GM23338 (cell line): ENCODE results near the gene MICALL1. TPM values are rescaled to one million over a fixed set of nuclear protein-coding genes. Genes with fewer than 3 reads are reported as not detected.

ENCODE experiments used
- ATAC-seq: fragments of 200-7000 bp; cut with Tn5 transposase; 3 replicates; pipeline ENCODE4 v1.9.1; 2020
- DNase-seq: peaks from one replicate; pipeline ENCODE4 v3.0.0-alpha.2; 2015; ENCODE audit warnings: low spot score
- H2AFZ ChIP-seq: fragments of 200-600 bp; sonication (generic); 2 replicates; pipeline ENCODE4 v1.8.0; 2016; ENCODE audit warnings: antibody characterized with exemption, mild to moderate bottlenecking, moderate library complexity
- H3F3A ChIP-seq: fragments of 200-600 bp; sonication (generic); replicated peaks from 2 replicates; pipeline ENCODE4 v1.8.0; 2017; ENCODE audit warnings: antibody characterized with exemption, mixed run types, low read depth
- H3K27ac ChIP-seq: fragments of 200-600 bp; sonication (generic); 2 replicates; pipeline ENCODE4 v1.6.1; 2016; ENCODE audit warnings: low read depth
- H3K27me3 ChIP-seq: fragments of 200-600 bp; sonication (generic); 2 replicates; pipeline ENCODE4 v1.8.0; 2016; ENCODE audit warnings: mild to moderate bottlenecking, mixed run types, moderate library complexity; ENCODE audit not compliant: insufficient read depth
- H3K36me3 ChIP-seq: fragments of 200-600 bp; sonication (generic); 2 replicates; pipeline ENCODE4 v1.8.0; 2016; ENCODE audit warnings: mild to moderate bottlenecking; ENCODE audit not compliant: insufficient read depth
- H3K4me1 ChIP-seq: fragments of 200-600 bp; sonication (generic); 2 replicates; pipeline ENCODE4 v1.8.0; 2016; ENCODE audit warnings: mild to moderate bottlenecking, moderate library complexity; ENCODE audit not compliant: insufficient read depth
- H3K4me2 ChIP-seq: fragments of 200-600 bp; sonication (generic); 2 replicates; pipeline ENCODE4 v1.7.1; 2017; ENCODE audit warnings: mixed run types
- H3K4me3 ChIP-seq: fragments of 200-600 bp; sonication (generic); 2 replicates; pipeline ENCODE4 v1.6.1; 2016; ENCODE audit warnings: mixed run types
- H3K79me2 ChIP-seq: fragments of 200-600 bp; sonication (generic); replicated peaks from 2 replicates; pipeline ENCODE4 v1.8.0; 2017; ENCODE audit warnings: mild to moderate bottlenecking; ENCODE audit not compliant: insufficient read depth
- H3K9me2 ChIP-seq: fragments of 200-600 bp; sonication (generic); 2 replicates; pipeline ENCODE4 v1.8.0; 2017; ENCODE audit not compliant: insufficient read depth
- H4K20me1 ChIP-seq: fragments of 200-600 bp; sonication (generic); replicated peaks from 2 replicates; pipeline ENCODE4 v1.8.0; 2017; ENCODE audit warnings: mild to moderate bottlenecking; ENCODE audit not compliant: insufficient read depth
- H3K27ac Mint-ChIP-seq: 2 replicates; pipeline ENCODE4 v1.8.0; 2020; ENCODE audit warnings: inconsistent platforms, mild to moderate bottlenecking, moderate library complexity, mixed read lengths
- H3K27me3 Mint-ChIP-seq: 3 replicates; pipeline ENCODE4 v1.8.0; 2022; ENCODE audit warnings: low read depth, mild to moderate bottlenecking, moderate library complexity, mixed read lengths, inconsistent platforms; ENCODE audit not compliant: insufficient read depth, poor library complexity
- H3K36me3 Mint-ChIP-seq: 3 replicates; pipeline ENCODE4 v1.8.0; 2021; ENCODE audit warnings: low read depth, mild to moderate bottlenecking, inconsistent platforms, moderate library complexity, mixed read lengths
- H3K4me1 Mint-ChIP-seq: 3 replicates; pipeline ENCODE4 v1.8.0; 2020; ENCODE audit warnings: mild to moderate bottlenecking, inconsistent platforms, mixed read lengths
- H3K4me3 Mint-ChIP-seq: 3 replicates; pipeline ENCODE4 v1.8.0; 2021; ENCODE audit warnings: moderate library complexity, mild to moderate bottlenecking, inconsistent platforms, mixed read lengths
- H3K9me3 Mint-ChIP-seq: 3 replicates; pipeline ENCODE4 v1.8.0; 2020; ENCODE audit warnings: moderate library complexity, mild to moderate bottlenecking, inconsistent platforms, mixed read lengths
- CREB1 ChIP-seq: fragments of 250-450 bp; sonication (Bioruptor Pico); IDR thresholded peaks from 2 replicates; pipeline ENCODE4 v1.5.0; 2020; ENCODE audit warnings: low read depth, mild to moderate bottlenecking, moderate library complexity
- EZH2 ChIP-seq: fragments of 200-600 bp; sonication (generic); IDR thresholded peaks from one replicate; pipeline ENCODE4 v1.8.0; 2017; ENCODE audit warnings: antibody characterized with exemption, mild to moderate bottlenecking, low read depth; ENCODE audit not compliant: unreplicated experiment
- EZH2phosphoT487 ChIP-seq: fragments of 200-600 bp; sonication (generic); IDR thresholded peaks from one replicate; pipeline ENCODE4 v1.8.1; 2018; ENCODE audit warnings: antibody characterized with exemption; ENCODE audit not compliant: unreplicated experiment
- JUNB ChIP-seq: IDR thresholded peaks from one replicate; pipeline ENCODE4 v1.6.1; 2016; ENCODE audit warnings: antibody characterized with exemption; ENCODE audit not compliant: unreplicated experiment
- NANOG ChIP-seq: IDR thresholded peaks from 2 replicates; pipeline ENCODE4 v1.6.1; 2016; ENCODE audit warnings: antibody characterized with exemption, borderline replicate concordance
- POLR2AphosphoS5 ChIP-seq: IDR thresholded peaks from 2 replicates; pipeline ENCODE4 v1.6.1; 2016; ENCODE audit warnings: antibody characterized with exemption, low read depth
- STAT1 ChIP-seq: IDR thresholded peaks from one replicate; pipeline ENCODE4 v1.6.1; 2016; ENCODE audit warnings: antibody characterized with exemption; ENCODE audit not compliant: unreplicated experiment
- ZNF114 ChIP-seq: fragments of 250-450 bp; sonication (Bioruptor Pico); IDR thresholded peaks from 2 replicates; pipeline ENCODE4 v1.5.0; 2020; ENCODE audit warnings: mild to moderate bottlenecking, moderate library complexity
- ZNF331 ChIP-seq: fragments of 250-450 bp; sonication (Bioruptor Pico); IDR thresholded peaks from 2 replicates; pipeline ENCODE4 v1.5.0; 2020; ENCODE audit warnings: low read depth, mild to moderate bottlenecking, moderate library complexity
- ZNF462 ChIP-seq: fragments of 250-450 bp; sonication (Bioruptor Pico); IDR thresholded peaks from 2 replicates; pipeline ENCODE4 v1.5.0; 2020; ENCODE audit warnings: mild to moderate bottlenecking, moderate library complexity
- polyA plus RNA-seq: library from polyadenylated mRNA; unstranded; fragments of >200 nt; fragmentation: Nextera tagmentation; extraction: Ambion mirVana; gene quantifications from 2 replicates; pipeline ENCODE4 v1.2.1, GENCODE V29; 2016
- total RNA-seq: library from RNA; depleted of rRNA; stranded (reverse); fragments of >200 nt; shearing (Covaris generic); gene quantifications from 2 replicates; pipeline ENCODE4 v1.2.3, GENCODE V29; 2014
- TF ChIP-seq, protein P1 (sequence below), 2 experiments: fragments of 200-600 bp in 1 of 2; sonication (generic) in 1 of 2; conservative IDR thresholded peaks; 2 replicates each; pipeline versions ENCODE4 v1.5.1 to v1.6.1; 2016 to 2017; ENCODE audit warnings: antibody characterized with exemption in 2 of 2, low read depth in 2 of 2, mild to moderate bottlenecking in 2 of 2, moderate library complexity in 1 of 2
- TF ChIP-seq, protein P2 (sequence below): IDR thresholded peaks from 2 replicates; pipeline ENCODE4 v1.6.1; 2016; ENCODE audit warnings: antibody characterized with exemption
- TF ChIP-seq, protein P3 (sequence below): IDR thresholded peaks from one replicate; pipeline ENCODE4 v1.6.1; 2018; ENCODE audit warnings: antibody characterized with exemption; ENCODE audit not compliant: unreplicated experiment

MICALL1 gene
- total and polyA plus RNA-seq, 2 experiments from 2014 or later: 5.9 to 33.1 TPM

- Histone ChIP-seq H2AFZ (no peak overlapping the region), H3K4me1 (peaks cover 10% of the 10 kb centered on the region), H3K79me2 (peaks cover 35% of the 10 kb centered on the region), H3K27ac (no peak overlapping the region), H3K4me2 (no peak overlapping the region), H3F3A (no peaks in the 10 kb centered on the region), H3K27me3 (peaks cover 8% of the 10 kb centered on the region), H3K9me2 (no peaks in the 10 kb centered on the region), H4K20me1 (peaks cover 9% of the 10 kb centered on the region; the same call in 1 of the 2 replicates), H3K36me3 (peaks cover 30% of the 10 kb centered on the region), H3K4me3 (no peak overlapping the region)
- Mint-ChIP-seq H3K4me3 (no peak overlapping the region), H3K36me3 (peaks cover 55% of the 10 kb centered on the region), H3K4me1 (peaks cover 7% of the 10 kb centered on the region; the same call in 2 of the 3 replicates), H3K27ac (no peak overlapping the region), H3K9me3 (no peaks in the 10 kb centered on the region), H3K27me3 (peaks cover 19% of the 10 kb centered on the region)
- ATAC-seq (no peak), DNase-seq (no peak)
- TF ChIP-seq EZH2 (no peak), JUNB (no peak), POLR2AphosphoS5 (no peak), NANOG (no peak), ZNF462 (CRISPR knock-in tag) (no peak), ZNF331 (CRISPR knock-in tag) (no peak), STAT1 (no peak), EZH2phosphoT487 (no peak), ZNF114 (CRISPR knock-in tag) (no peak), CREB1 (CRISPR knock-in tag) (no peak)
- TF ChIP-seq, protein P1, sequence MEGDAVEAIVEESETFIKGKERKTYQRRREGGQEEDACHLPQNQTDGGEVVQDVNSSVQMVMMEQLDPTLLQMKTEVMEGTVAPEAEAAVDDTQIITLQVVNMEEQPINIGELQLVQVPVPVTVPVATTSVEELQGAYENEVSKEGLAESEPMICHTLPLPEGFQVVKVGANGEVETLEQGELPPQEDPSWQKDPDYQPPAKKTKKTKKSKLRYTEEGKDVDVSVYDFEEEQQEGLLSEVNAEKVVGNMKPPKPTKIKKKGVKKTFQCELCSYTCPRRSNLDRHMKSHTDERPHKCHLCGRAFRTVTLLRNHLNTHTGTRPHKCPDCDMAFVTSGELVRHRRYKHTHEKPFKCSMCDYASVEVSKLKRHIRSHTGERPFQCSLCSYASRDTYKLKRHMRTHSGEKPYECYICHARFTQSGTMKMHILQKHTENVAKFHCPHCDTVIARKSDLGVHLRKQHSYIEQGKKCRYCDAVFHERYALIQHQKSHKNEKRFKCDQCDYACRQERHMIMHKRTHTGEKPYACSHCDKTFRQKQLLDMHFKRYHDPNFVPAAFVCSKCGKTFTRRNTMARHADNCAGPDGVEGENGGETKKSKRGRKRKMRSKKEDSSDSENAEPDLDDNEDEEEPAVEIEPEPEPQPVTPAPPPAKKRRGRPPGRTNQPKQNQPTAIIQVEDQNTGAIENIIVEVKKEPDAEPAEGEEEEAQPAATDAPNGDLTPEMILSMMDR (conservative IDR thresholded peaks at IDR 0.05; ENCODE audit: low read depth in 2 of 2): no peak
- TF ChIP-seq, protein P2, sequence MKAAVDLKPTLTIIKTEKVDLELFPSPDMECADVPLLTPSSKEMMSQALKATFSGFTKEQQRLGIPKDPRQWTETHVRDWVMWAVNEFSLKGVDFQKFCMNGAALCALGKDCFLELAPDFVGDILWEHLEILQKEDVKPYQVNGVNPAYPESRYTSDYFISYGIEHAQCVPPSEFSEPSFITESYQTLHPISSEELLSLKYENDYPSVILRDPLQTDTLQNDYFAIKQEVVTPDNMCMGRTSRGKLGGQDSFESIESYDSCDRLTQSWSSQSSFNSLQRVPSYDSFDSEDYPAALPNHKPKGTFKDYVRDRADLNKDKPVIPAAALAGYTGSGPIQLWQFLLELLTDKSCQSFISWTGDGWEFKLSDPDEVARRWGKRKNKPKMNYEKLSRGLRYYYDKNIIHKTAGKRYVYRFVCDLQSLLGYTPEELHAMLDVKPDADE: no peak
- TF ChIP-seq, protein P3, sequence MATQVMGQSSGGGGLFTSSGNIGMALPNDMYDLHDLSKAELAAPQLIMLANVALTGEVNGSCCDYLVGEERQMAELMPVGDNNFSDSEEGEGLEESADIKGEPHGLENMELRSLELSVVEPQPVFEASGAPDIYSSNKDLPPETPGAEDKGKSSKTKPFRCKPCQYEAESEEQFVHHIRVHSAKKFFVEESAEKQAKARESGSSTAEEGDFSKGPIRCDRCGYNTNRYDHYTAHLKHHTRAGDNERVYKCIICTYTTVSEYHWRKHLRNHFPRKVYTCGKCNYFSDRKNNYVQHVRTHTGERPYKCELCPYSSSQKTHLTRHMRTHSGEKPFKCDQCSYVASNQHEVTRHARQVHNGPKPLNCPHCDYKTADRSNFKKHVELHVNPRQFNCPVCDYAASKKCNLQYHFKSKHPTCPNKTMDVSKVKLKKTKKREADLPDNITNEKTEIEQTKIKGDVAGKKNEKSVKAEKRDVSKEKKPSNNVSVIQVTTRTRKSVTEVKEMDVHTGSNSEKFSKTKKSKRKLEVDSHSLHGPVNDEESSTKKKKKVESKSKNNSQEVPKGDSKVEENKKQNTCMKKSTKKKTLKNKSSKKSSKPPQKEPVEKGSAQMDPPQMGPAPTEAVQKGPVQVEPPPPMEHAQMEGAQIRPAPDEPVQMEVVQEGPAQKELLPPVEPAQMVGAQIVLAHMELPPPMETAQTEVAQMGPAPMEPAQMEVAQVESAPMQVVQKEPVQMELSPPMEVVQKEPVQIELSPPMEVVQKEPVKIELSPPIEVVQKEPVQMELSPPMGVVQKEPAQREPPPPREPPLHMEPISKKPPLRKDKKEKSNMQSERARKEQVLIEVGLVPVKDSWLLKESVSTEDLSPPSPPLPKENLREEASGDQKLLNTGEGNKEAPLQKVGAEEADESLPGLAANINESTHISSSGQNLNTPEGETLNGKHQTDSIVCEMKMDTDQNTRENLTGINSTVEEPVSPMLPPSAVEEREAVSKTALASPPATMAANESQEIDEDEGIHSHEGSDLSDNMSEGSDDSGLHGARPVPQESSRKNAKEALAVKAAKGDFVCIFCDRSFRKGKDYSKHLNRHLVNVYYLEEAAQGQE: no peak
These were observed 51.1 kb downstream of the MICALL1 start for GRCh38 chr22:37957232-37957631.
